HG03175 (cell line): ENCODE data around the gene PML.
"Not testable (repeated sequence)": the region's sequence is repeated elsewhere in the genome, so short reads cannot be mapped to it uniquely, and the experiment has no call there.

ENCODE experiments used
- ATAC-seq: cut with Tn5 transposase; IDR thresholded peaks from one replicate; pipeline ENCODE4 v1.9.1; 2021; ENCODE audit warnings: mild to moderate bottlenecking, moderate library complexity; ENCODE audit not compliant: unreplicated experiment

The PML gene

GRCh38 chr15:73957276-73957675 is 37.2 kb upstream of the PML start:
- no peak for ATAC-seq

GRCh38 chr15:73957785-73958184 is 36.7 kb upstream of the PML start:
- no peak for ATAC-seq

GRCh38 chr15:73959012-73959581 is 35.4 kb upstream of the PML start:
- no peak for ATAC-seq

DNA sequence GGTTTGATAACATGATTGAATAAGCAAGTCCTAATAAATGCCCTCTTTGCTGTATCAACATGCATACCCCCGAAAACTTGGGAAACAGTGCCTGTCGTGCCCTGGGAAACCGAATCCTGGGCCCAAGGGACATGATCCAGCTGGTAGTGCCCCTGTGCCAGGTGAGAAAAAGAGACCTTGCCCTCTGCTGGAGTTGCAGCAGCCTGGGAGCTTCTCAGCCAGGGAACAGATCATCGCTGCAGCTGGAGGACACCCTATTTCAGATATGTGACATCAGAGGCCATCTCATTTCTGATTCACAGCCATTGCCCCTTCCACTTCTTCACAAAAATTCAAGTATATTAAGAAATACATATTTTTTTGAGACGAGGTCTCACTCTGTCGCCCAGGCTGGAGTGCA is 34.7 kb upstream of the PML start:
- ATAC-seq, result no peak

- ATAC-seq, result not testable (repeated sequence)
These were observed 33.9 kb upstream of the PML start for GRCh38 chr15:73960472-73961070.

DNA sequence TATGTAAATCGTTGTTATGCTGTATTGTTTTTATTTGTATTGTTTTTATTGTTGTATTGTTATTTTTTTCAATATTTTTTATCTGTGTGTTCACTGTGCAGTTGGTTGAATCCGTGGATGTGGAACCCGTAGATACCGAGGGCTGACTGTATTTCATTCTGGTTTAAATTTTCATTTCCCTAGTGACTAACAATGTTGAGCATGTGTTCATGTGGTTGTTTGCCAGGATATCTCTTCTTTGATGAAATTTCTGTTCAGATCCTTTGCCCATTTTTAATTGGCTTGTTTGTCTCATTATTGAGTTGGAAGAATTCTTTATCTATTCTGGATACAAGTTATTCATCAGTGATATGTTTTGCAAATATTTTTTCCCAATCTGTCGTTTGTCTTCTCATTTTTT is 32.1 kb upstream of the PML start:
- no peak for ATAC-seq

DNA sequence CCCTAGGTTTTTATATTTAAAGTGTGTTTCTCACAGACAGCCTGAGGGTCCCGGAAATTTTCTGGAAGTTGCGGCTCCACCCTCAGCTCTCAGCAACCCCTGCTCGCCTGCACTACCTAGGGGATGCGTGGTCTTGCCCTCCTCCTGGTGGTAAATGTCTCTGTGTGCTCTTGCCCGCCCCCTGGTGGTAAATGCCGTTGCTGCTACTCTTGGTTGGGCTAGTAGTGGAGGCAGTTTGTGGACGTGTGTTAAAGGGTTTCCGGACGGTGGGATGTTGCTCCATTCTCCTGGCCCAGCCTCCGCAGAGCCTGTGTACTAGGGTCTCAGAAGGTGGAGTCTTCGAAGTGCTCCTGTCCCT is 29.8 kb upstream of the PML start:
- ATAC-seq, result peak; percentile 57

DNA sequence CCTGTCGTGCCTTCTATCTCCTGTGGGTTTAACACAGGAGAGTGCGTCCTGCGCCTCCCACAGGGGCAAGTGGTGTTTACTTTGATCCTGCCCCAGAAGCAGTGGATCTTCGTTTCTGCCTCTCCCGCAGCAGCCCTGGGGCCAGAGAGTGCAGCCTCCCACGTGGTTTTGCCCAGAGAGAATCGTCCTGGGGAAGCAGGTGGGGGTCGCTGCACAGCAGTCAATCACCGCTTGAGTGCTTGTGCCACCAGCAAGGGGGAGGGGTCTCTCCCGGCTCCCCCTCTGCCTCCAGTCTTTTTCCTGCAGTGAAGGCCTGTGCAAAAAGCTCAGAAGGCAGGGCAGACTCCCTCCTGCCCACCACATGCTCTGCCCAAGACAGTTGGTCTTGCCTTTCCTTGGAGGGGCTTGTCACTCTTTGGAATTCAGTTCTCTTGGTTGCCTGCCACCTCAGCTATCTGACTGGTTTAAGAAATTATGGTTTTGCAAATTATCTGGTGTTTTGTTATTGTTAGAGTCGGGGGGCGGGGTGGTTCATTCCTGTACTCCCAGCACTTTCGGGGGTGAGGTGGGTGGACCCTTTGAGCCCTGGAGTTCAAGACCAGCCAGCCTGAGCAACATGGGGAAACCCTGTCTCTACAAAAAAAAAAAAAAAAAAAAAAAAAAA is 29.3 kb upstream of the PML start:
- ATAC-seq, result peak; percentile 18

GRCh38 chr15:73965758-73966113 is 28.8 kb upstream of the PML start:
- peak; percentile 52 for ATAC-seq

DNA sequence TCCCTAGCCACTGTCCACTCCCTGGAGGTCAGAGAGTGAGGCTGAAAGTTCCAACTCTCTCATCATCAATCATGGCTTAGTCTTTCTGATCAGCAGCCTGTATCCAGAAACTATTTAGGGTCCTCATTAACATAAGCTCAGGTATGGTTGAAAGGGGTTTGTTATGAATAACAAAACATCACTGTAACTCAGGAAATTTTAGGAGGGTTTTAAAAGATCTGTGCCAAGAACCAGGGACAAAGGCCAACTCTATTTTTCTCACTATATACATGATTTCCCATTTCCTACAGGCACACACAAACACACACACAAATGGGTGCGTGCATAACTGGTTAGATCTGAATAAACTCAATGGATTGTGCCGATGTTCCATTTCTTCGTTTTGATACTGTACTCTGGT is 26.1 kb upstream of the PML start:
- no peak for ATAC-seq

DNA sequence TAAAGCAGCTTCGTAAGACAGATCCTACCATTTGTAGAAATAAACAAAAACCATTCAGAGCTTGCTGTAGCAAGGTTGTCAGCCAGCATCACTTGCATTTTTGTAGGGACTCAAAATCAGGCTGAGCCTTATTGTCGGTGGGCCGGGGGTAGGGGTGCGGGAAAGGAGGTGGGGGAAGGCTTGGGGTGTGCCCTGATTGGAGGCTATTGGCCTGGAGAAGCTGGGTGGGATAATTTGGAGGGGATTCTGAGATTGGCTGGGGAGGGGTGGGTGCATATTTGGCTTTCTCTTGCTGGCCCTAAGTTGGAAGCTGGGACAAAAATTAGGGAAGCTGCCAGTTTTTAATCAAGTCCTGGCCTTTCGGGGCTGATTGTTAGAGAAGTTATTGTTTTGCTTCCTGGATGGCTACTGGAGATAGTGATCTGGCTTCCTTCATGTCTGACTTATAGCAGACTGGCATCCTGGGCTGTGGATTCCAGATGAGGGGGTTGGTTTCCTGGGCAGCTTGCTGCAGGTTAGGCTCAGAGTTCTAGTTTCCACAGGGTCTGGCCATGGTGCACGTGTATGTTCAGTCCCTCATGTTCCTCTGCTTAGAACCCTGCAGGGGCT is 25.3 kb upstream of the PML start:
- ATAC-seq, result no peak

DNA sequence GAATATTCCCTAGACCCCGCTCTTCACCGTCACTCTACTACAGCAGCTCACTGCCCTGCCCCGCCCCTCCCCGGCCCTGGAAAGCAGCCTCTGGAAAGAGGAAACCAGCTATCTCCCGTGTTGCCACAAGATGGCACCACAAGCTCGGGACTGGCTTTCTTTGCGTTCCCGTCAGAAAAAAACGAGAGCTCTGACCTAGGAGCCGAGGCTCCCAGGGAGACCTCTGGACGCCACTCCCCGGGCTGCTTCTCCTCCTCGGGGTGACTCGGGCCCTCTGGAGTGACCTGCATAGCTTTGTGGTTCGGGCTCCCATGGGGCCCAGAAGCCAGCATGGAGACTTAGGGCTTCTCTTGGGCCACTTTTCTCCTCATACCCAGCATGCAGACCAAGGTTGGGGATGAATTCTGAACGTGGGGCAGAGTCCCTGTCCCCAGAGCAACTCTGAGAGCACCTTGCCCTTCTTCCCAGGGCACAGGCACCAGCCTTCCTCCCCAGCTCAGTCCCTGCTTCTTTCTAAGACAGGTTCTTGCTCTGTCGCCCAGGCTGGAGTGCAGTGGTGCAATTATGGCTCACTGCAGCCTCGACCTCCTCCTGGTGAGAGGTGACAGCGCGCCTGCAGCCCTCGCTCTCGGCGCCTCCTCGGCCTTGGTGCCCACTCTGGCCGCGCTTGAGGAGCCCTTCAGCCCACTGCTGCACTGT is 21.4 kb upstream of the PML start:
- no peak for ATAC-seq

- not testable (repeated sequence) for ATAC-seq
These were observed 20.8 kb upstream of the PML start for GRCh38 chr15:73973683-73974200.

DNA sequence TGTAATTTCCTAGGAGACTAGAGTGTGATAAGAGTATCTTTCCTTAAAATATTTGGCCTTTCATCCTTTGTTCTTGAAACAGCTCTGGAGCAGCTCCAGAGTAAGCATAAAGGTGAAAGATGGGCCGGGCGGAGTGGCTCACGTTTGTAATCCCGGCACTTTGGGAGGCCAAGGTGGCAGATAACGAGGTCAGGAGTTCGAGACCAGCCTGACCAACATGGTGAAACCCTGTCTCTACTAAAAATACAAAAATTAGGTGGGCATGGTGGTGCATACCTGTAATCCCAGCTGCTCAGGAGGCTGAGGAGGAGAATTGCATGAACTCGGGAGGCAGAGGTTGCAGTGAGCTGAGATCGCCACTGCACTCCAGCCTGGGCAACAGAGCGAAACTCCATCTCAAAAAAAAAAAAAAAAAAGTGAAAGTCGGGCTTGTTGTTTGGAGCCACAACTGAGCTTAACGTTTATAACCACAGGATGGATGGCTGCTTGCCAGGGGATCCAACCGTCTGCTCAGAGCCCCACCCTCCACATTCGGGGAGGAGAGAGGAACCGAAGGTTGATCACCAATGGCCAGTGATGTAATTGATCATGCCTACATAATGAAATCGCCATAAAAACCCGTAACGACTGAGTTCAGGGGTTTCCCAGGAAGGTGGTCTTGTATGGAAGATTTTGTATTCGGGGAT is 18.9 kb upstream of the PML start:
- not testable (repeated sequence) for ATAC-seq

- ATAC-seq, result no peak
These were observed 15.6 kb upstream of the PML start for GRCh38 chr15:73978896-73979295.

DNA sequence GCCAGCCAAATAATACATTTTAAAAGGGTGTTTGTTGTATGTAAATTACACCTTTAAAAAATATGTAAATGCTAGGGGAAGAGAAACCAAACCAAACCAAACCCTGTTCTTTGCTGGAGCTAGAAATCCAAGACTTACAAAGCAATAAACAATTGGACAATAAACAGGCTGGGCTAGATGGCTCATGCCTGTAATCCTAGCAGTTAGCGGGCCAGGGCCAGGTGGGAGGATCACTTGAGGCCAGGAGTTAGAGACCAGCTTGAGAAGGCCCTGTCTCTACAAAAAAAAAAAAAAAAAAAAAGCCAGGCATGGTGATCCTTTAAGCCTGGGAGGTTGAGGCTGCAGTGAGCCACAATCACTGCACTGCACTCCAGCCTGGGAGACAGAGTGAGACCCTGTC is 14.9 kb upstream of the PML start:
- ATAC-seq, result no peak

DNA sequence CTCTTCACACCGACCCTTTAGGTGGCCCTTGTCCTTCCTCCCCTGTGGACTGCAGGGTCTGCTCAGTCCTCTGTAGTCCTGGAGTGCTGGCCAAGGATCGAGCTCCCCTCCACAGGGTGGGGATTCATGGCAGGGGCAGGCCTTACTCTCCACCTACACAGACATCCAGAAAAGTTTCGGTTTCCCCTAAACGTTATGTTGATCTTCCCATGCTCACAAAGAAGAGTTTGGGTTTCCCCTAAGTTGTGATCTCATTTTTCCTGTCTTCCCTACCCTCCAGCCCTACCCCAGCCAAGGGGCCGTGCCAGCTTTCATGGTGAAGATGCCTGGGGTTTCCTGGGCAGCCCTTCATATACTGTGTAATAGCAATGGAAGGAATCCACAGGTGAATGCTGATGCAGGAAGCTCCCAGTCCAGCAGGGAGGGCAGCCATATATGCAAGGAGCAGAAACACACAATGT is 12.7 kb upstream of the PML start:
- ATAC-seq, result no peak

- no peak for ATAC-seq
These were observed 12.1 kb upstream of the PML start for GRCh38 chr15:73982222-73982962.

DNA sequence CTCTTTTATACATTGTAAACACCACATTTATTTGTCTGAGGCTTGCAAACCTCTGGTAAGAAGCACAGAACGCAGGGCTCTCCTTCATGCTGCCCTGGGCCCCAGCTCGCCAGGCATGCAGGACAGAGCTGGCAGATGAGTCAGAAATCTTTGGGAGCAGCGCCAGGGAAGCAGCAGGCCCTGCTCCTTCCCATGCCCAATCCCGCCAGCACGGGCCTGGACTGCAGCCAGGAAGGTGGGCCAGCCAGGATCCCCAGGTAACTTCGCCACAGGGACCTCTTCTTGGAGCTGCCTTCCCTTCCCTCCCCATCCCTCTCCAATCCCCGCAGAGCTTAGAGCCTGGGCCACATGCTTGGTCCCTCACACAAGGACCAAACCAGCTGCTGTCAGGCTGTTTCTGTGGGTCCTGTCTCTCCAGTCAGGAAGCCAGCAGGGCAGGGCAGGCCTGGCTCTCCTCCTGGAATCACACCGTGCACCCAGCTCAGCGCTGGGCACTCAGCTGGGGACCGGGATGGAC is 11.2 kb upstream of the PML start:
- no peak for ATAC-seq

DNA sequence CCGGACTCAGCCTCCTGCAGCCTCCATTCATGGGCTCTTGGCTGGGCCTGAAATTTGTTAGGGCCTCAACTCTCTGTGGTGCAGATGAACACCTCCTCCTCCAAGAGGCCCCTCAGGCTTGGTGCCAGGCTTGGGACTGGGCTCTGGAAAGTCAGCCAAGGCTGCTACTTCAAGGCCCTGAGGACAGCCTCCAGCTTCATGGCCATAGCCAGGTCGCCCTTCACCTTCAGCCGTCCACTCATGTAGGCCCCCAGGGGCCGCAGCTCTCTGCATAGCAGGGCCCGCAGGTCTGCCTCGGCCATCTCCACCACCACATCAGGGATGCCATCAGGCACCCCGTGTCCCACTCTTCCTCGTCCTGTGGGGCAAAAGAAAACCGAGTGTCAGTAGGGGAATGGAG is 10.7 kb upstream of the PML start:
- no peak for ATAC-seq
